GM12878 (cell line): ENCODE data around the gene KBTBD3.

Experiments used
- CTCF ChIP-seq, 3 experiments: IDR thresholded peaks in 2 of 3; conservative IDR thresholded peaks in 1 of 3; 2 replicates each; pipeline ENCODE4 v1.5.1; 2011; ENCODE audit warnings: low read depth in 3 of 3, low read length in 3 of 3, mild to moderate bottlenecking in 3 of 3, control low read depth in 2 of 3, moderate library complexity in 2 of 3, inconsistent platforms in 1 of 3, mixed read lengths in 1 of 3; ENCODE audit not compliant: control insufficient read depth in 2 of 3, insufficient read depth in 1 of 3; ENCODE audit errors: extremely low read depth in 1 of 3
- ESRRA ChIP-seq: IDR thresholded peaks from 2 replicates; pipeline ENCODE4 v1.6.1; 2012; ENCODE audit warnings: mild to moderate bottlenecking, low read length, improper control_type of control experiment
- ETV6 ChIP-seq, 2 experiments: fragments of 450-650 bp in 1 of 2; IDR thresholded peaks in 1 of 2; conservative IDR thresholded peaks in 1 of 2; 2 replicates each; pipeline ENCODE4 v1.6.1; 2014; ENCODE audit warnings: antibody characterized with exemption in 1 of 2, borderline replicate concordance in 1 of 2, low read depth in 1 of 2, mild to moderate bottlenecking in 1 of 2, moderate library complexity in 1 of 2
- JUNB ChIP-seq: IDR thresholded peaks from 2 replicates; pipeline ENCODE4 v1.6.1; 2016; ENCODE audit warnings: antibody characterized with exemption, mild to moderate bottlenecking
- KLF5 ChIP-seq: fragments of 450-650 bp; IDR thresholded peaks from 2 replicates; pipeline ENCODE4 v1.6.1; 2014; ENCODE audit warnings: mild to moderate bottlenecking; ENCODE audit not compliant: partially characterized antibody
- NFXL1 ChIP-seq: fragments of 450-650 bp; IDR thresholded peaks from 2 replicates; pipeline ENCODE4 v1.6.1; 2017; ENCODE audit warnings: antibody characterized with exemption, mild to moderate bottlenecking, borderline replicate concordance
- POLR2A ChIP-seq: IDR thresholded peaks from 2 replicates; pipeline ENCODE4 v1.6.1; 2011; ENCODE audit warnings: low read depth, mild to moderate bottlenecking, low read length
- RAD21 ChIP-seq: IDR thresholded peaks from 2 replicates; pipeline ENCODE4 v1.6.1; 2011; ENCODE audit warnings: mild to moderate bottlenecking, low read depth, low read length, moderate library complexity; ENCODE audit not compliant: insufficient read depth
- SIX5 ChIP-seq: IDR thresholded peaks from 2 replicates; pipeline ENCODE4 v1.6.1; 2011; ENCODE audit warnings: mild to moderate bottlenecking, low read depth, low read length, moderate library complexity; ENCODE audit not compliant: severe bottlenecking
- SMARCA5 ChIP-seq: fragments of 450-650 bp; IDR thresholded peaks from 2 replicates; pipeline ENCODE4 v1.6.1; 2017; ENCODE audit warnings: mild to moderate bottlenecking

DNA sequence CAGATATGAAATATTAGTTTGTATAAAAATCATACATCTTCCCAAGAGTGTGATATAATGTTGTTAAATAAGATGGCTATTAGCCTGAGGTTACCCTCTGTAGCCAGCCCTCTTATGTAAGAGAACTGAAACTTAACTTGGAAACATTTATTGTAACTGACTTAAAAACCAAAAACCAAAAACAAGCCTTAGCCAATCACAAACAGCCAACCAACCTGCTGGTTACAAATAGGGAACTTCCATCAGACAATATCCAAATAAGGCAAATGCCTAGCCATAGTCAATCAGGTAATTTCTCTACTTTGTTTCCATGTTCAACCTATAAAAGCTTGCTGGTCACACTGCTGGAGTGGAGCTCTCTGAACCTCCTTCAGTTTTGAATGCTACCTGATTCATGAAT lies 14.1 kb downstream of the KBTBD3 start:
- TF ChIP-seq SMARCA5, result no peak
- TF ChIP-seq SIX5, result no peak
- TF ChIP-seq POLR2A, result no peak
- no peak for TF ChIP-seq NFXL1
- TF ChIP-seq KLF5, result no peak
- TF ChIP-seq RAD21, result no peak
- no peak for TF ChIP-seq ETV6 (conservative IDR thresholded peaks at IDR 0.05 in 1 of 2, IDR thresholded peaks at IDR 0.05 in 1 of 2; ENCODE audit: borderline replicate concordance in 1 of 2, low read depth in 1 of 2)
- no peak for TF ChIP-seq CTCF (IDR thresholded peaks at IDR 0.05 in 2 of 3, conservative IDR thresholded peaks at IDR 0.05 in 1 of 3; ENCODE audit: control insufficient read depth in 2 of 3, extremely low read depth in 1 of 3, insufficient read depth in 1 of 3, low read depth in 3 of 3, low read length in 3 of 3)
- no peak for TF ChIP-seq JUNB
- TF ChIP-seq ESRRA, result no peak
